Upper lobe of left lung (tissue), 4 donors: ENCODE data around the gene THOP1.

ENCODE experiments used
- CTCF ChIP-seq, 6 experiments: fragments of 450-650 bp in 4 of 6; fragments of 200-600 bp in 2 of 6; sonication (generic) in 2 of 6; IDR thresholded peaks; one replicate each; pipeline ENCODE4 v1.5.1; 2016 to 2019; ENCODE audit warnings: antibody characterized with exemption in 6 of 6
- POLR2A ChIP-seq, 4 donors: fragments of 450-650 bp; IDR thresholded peaks; one replicate each; pipeline ENCODE4 v1.5.1; 2016 to 2017; ENCODE audit warnings: antibody characterized with exemption in 4 of 4, mild to moderate bottlenecking in 2 of 4
- POLR2AphosphoS5 ChIP-seq, 2 donors: sonication (generic); formaldehyde crosslinking; IDR thresholded peaks; one replicate each; pipeline ENCODE4 v1.5.1; 2017; ENCODE audit warnings: antibody characterized with exemption in 2 of 2

GRCh38 chr19:2803486-2804155 is 18.3 kb downstream of the THOP1 start:
- TF ChIP-seq POLR2A (IDR thresholded peaks at IDR 0.05) (no peak), CTCF (IDR thresholded peaks at IDR 0.05) (no peak), POLR2AphosphoS5 (IDR thresholded peaks at IDR 0.05) (no peak)
